ENCODE measurements around the gene PIGZ.

- TF ChIP-seq GATA3 (IDR thresholded peaks at IDR 0.05; ENCODE audit: low read depth, low read length) (no peak), GATA2 (IDR thresholded peaks at IDR 0.05; ENCODE audit: low read depth, low read length) (no peak)
Observed at GRCh38 chr3:196915375-196915774, 53.3 kb downstream of the PIGZ start.
